ENCODE data around the gene PTPRA.

The PTPRA gene

GRCh38 chr20:3042625-3043024 is 169.3 kb downstream of the PTPRA start:
- H3K9me3 ChIP-seq (ENCODE audit: control insufficient read depth, insufficient read depth, low read length) = no peaks in the 10 kb centered on the region
- no peak overlapping the region for H3K27ac ChIP-seq (ENCODE audit: low read depth, low read length)
- 0 out of 2 replicates have a peak, but pooled peaks cover 4% of the 10 kb centered on the region for H3F3A ChIP-seq (ENCODE audit: control insufficient read depth, insufficient read depth)
- H3K4me3 ChIP-seq (ENCODE audit: low read length) = no peak overlapping the region
- H3K4me1 ChIP-seq (ENCODE audit: control insufficient read depth, low read length) = peaks cover 16% of the 10 kb centered on the region
- peaks cover 17% of the 10 kb centered on the region for H3K79me2 ChIP-seq (ENCODE audit: control insufficient read depth, low read length)
- H3K9me2 ChIP-seq (replicated peaks; ENCODE audit: control insufficient read depth, low read length) = no peaks in the 10 kb centered on the region
- peaks cover 38% of the 10 kb centered on the region for H3K36me3 ChIP-seq (ENCODE audit: control insufficient read depth, low read length)
- no peaks in the 10 kb centered on the region for H4K20me1 ChIP-seq (ENCODE audit: control insufficient read depth, insufficient read depth, low read depth, low read length)
- no peaks in the 10 kb centered on the region for H3K27me3 ChIP-seq (ENCODE audit: control insufficient read depth, low read length)
- no peak for TF ChIP-seq CTCF (IDR thresholded peaks at IDR 0.05; ENCODE audit: low read depth, low read length, poor library complexity, severe bottlenecking)
- TF ChIP-seq EZH2phosphoT487 (IDR thresholded peaks at IDR 0.05; ENCODE audit: borderline replicate concordance, low read length) = no peak
- H3K4me2 ChIP-seq (ENCODE audit: low read length) = no peak overlapping the region

GRCh38 chr20:3043322-3043721 is 170.0 kb downstream of the PTPRA start, which contains the start of gene GNRH2:
GNRH2 (plus strand) TSS chr20:3043622; CDS start chr20:3044415, 793 bp downstream.
- no peak within 1 kb of the TSS for H3K4me3 ChIP-seq (ENCODE audit: low read length)
- peaks cover 19% of the 10 kb centered on the region for H3K4me1 ChIP-seq (ENCODE audit: control insufficient read depth, low read length)
- H3F3A ChIP-seq (ENCODE audit: control insufficient read depth, insufficient read depth) = 0 out of 2 replicates have a peak, but pooled peaks cover 4% of the 10 kb centered on the region
- peaks cover 38% of the 10 kb centered on the region for H3K36me3 ChIP-seq (ENCODE audit: control insufficient read depth, low read length)
- no peak within 1 kb of the TSS for H3K4me2 ChIP-seq (ENCODE audit: low read length)
- no peaks in the 10 kb centered on the region for H4K20me1 ChIP-seq (ENCODE audit: control insufficient read depth, insufficient read depth, low read depth, low read length)
- H3K27ac ChIP-seq (ENCODE audit: low read depth, low read length) = no peak within 1 kb of the TSS
- TF ChIP-seq EZH2phosphoT487 (IDR thresholded peaks at IDR 0.05; ENCODE audit: borderline replicate concordance, low read length) = no peak
- no peak for TF ChIP-seq CTCF (IDR thresholded peaks at IDR 0.05; ENCODE audit: low read depth, low read length, poor library complexity, severe bottlenecking)
- no peaks in the 10 kb centered on the region for H3K27me3 ChIP-seq (ENCODE audit: control insufficient read depth, low read length)
- peaks cover 23% of the 10 kb centered on the region for H3K79me2 ChIP-seq (ENCODE audit: control insufficient read depth, low read length)
- H3K9me2 ChIP-seq (replicated peaks; ENCODE audit: control insufficient read depth, low read length) = no peaks in the 10 kb centered on the region
- H3K9me3 ChIP-seq (ENCODE audit: control insufficient read depth, insufficient read depth, low read length) = no peaks in the 10 kb centered on the region

GRCh38 chr20:3044336-3044965 is 171.2 kb downstream of the PTPRA start:
- Histone ChIP-seq H3K4me2 (ENCODE audit: low read length) (no peak overlapping the region), H3K79me2 (ENCODE audit: control insufficient read depth, low read length) (peaks cover 24% of the 10 kb centered on the region), H3K27ac (ENCODE audit: low read depth, low read length) (no peak overlapping the region), H3F3A (ENCODE audit: control insufficient read depth, insufficient read depth) (0 out of 2 replicates have a peak, but pooled peaks cover 4% of the 10 kb centered on the region), H3K4me1 (ENCODE audit: control insufficient read depth, low read length) (peaks cover 19% of the 10 kb centered on the region), H3K9me3 (ENCODE audit: control insufficient read depth, insufficient read depth, low read length) (no peaks in the 10 kb centered on the region), H3K36me3 (ENCODE audit: control insufficient read depth, low read length) (peaks cover 39% of the 10 kb centered on the region), H3K4me3 (ENCODE audit: low read length) (no peak overlapping the region), H4K20me1 (ENCODE audit: control insufficient read depth, insufficient read depth, low read depth, low read length) (no peaks in the 10 kb centered on the region), H3K27me3 (ENCODE audit: control insufficient read depth, low read length) (no peaks in the 10 kb centered on the region), H3K9me2 (replicated peaks; ENCODE audit: control insufficient read depth, low read length) (no peaks in the 10 kb centered on the region)
- no peak for TF ChIP-seq CTCF (IDR thresholded peaks at IDR 0.05; ENCODE audit: low read depth, low read length, poor library complexity, severe bottlenecking)
- TF ChIP-seq EZH2phosphoT487 (IDR thresholded peaks at IDR 0.05; ENCODE audit: borderline replicate concordance, low read length) = no peak
